ENCODE results near the gene IFI27L2. TPM values are rescaled to one million over a fixed set of nuclear protein-coding genes. Genes with fewer than 3 reads are reported as not detected.

IFI27L2 gene
- total and polyA plus RNA-seq, 2 of the 8 experiments (the other 6 are each of a cell fraction or from before 2014, with no cell fraction given) = 14.0 to 69.6 TPM

- no peak for TF ChIP-seq CHD7 (IDR thresholded peaks at IDR 0.05; ENCODE audit: insufficient replicate concordance, low read length)
- TF ChIP-seq MAX (IDR thresholded peaks at IDR 0.05) = peak; percentile 43; the same call in 1 of the 2 replicates
- no peak for TF ChIP-seq TAF7 (optimal IDR thresholded peaks at IDR 0.05; ENCODE audit: borderline replicate concordance, low read depth, low read length)
- peak; percentile 77 for TF ChIP-seq ASH2L (IDR thresholded peaks at IDR 0.05; ENCODE audit: low read length)
- TF ChIP-seq SUZ12 (IDR thresholded peaks at IDR 0.05; ENCODE audit: low read length) = peak; percentile 46; the same call in 1 of the 2 replicates
- peak; percentile 87; the same call in 1 of the 2 replicates for TF ChIP-seq RBBP5 (IDR thresholded peaks at IDR 0.05; ENCODE audit: borderline replicate concordance, low read depth, low read length)
- TF ChIP-seq FOSL1 (IDR thresholded peaks at IDR 0.05; ENCODE audit: insufficient read depth, low read depth, low read length) = no peak
- no peak for TF ChIP-seq E2F6 (IDR thresholded peaks at IDR 0.05)
- TF ChIP-seq RFX5 (IDR thresholded peaks at IDR 0.05; ENCODE audit: borderline replicate concordance, low read depth, low read length) = no peak
These were observed at the start of gene IFI27L2 (continued) for GRCh38 chr14:94129111-94129757.
